GM18858 (cell line): ENCODE measurements around the gene SIGLEC8.

ENCODE experiments used
- ATAC-seq: cut with Tn5 transposase; IDR thresholded peaks from one replicate; pipeline ENCODE4 v1.9.1; 2021; ENCODE audit not compliant: unreplicated experiment

SIGLEC8 gene

GRCh38 chr19:51407511-51408131 lies 50.6 kb downstream of the SIGLEC8 start:
- ATAC-seq: no peak

GRCh38 chr19:51402117-51402516 lies 56.1 kb downstream of the SIGLEC8 start:
- ATAC-seq: no peak
